22Rv1 (cell line): ENCODE data around the gene RNPEP.

ENCODE experiments used
- ZFX ChIP-seq: fragments of 450-650 bp; IDR thresholded peaks from 2 replicates; pipeline ENCODE4 v1.6.1; 2017; ENCODE audit warnings: antibody characterized with exemption, borderline replicate concordance
- TF ChIP-seq, protein P1 (sequence below): fragments of 450-650 bp; IDR thresholded peaks from 2 replicates; pipeline ENCODE4 v1.5.1; 2017; ENCODE audit warnings: mild to moderate bottlenecking

DNA sequence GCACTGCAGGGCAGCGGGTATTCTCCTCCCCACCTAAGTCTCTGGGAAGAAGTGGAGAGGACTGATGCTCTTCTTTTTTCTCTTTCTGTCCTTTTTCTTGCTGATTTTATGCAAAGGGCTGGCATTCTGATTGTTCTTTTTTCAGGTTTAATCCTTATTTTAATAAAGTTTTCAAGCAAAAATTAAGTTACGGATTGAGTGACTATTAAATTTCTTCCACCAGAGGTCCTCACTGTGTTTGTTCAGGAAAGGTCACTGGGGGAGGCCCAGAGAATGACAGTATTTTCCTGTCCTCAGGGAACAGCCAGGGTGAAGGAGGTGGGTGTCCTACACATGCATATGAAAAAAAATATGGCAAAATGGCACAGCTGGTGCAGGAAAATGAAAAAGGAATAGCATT is 23.5 kb downstream of the RNPEP start:
- TF ChIP-seq, protein P1, sequence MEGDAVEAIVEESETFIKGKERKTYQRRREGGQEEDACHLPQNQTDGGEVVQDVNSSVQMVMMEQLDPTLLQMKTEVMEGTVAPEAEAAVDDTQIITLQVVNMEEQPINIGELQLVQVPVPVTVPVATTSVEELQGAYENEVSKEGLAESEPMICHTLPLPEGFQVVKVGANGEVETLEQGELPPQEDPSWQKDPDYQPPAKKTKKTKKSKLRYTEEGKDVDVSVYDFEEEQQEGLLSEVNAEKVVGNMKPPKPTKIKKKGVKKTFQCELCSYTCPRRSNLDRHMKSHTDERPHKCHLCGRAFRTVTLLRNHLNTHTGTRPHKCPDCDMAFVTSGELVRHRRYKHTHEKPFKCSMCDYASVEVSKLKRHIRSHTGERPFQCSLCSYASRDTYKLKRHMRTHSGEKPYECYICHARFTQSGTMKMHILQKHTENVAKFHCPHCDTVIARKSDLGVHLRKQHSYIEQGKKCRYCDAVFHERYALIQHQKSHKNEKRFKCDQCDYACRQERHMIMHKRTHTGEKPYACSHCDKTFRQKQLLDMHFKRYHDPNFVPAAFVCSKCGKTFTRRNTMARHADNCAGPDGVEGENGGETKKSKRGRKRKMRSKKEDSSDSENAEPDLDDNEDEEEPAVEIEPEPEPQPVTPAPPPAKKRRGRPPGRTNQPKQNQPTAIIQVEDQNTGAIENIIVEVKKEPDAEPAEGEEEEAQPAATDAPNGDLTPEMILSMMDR: peak; percentile 76
- TF ChIP-seq ZFX: no peak
